Measurements from ENCODE around the gene VWA7.

VWA7 gene

DNA sequence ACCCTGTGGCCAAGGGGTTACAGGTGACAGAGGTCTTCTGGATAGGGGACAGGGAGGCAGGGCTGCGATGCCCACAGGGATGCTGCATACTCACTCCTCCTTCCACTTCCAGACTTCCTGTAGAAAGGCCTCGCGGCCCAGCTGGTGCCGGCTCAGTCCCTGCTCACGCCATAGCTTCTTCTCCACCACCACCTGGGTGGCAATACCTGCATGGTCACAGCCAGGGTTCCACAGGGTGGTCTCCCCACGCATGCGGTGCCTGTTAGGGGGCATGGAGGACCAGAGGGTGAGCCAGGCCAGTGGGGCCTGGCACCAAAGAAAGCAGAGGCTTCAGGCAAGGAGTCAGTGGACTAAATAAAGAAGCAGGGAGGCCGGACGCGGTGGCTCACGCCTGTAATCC lies 8.3 kb upstream of the VWA7 start:
- Histone ChIP-seq H3K4me3 (ENCODE audit: low read depth, low read length) (no peak overlapping the region), H3K9me3 (ENCODE audit: control insufficient read depth, insufficient read depth, low read depth, low read length) (no peaks in the 10 kb centered on the region), H3K36me3 (ENCODE audit: control insufficient read depth in 2 of 2, insufficient read depth in 1 of 2, low read length in 2 of 2) (peaks cover 20 to 67% of the 10 kb centered on the region in 2 experiments), H3K4me1 (ENCODE audit: control insufficient read depth, insufficient read depth, low read length) (no peaks in the 10 kb centered on the region), H3K27ac (ENCODE audit: extremely low read depth, low read depth, low read length) (no peak overlapping the region)
- POLR2A ChIA-PET = interaction anchor here (0.5 to 1.2 kb wide), 4 partner anchors 8 to 50 kb away, joined by 3 to 4 read pairs (median 3); partner anchors contain the start of genes LSM2 and VWA7
- TF ChIP-seq ZNF707 (tag by site-specific recombination; IDR thresholded peaks at IDR 0.05) (no peak), GLI2 (tag by site-specific recombination; IDR thresholded peaks at IDR 0.05; ENCODE audit: borderline replicate concordance, low read depth) (no peak), ZNF354C (tag by site-specific recombination; IDR thresholded peaks at IDR 0.05; ENCODE audit: borderline replicate concordance, low read depth) (no peak)
- CTCF ChIA-PET = interaction anchor here (1.2 to 1.9 kb wide), 2 partner anchors 10 to 16 kb away, joined by 6 to 10 read pairs; partner anchors contain the start of gene VARS1

- ChIA-PET CTCF (interaction anchor here (0.9 to 7.5 kb wide), 5 partner anchors 11 to 22 kb away, joined by 4 to 50 read pairs (median 4); partner anchors contain the start of gene LSM2), POLR2A (interaction anchor here (0.8 to 2.1 kb wide), 3 partner anchors 14 to 43 kb away, joined by 3 to 10 read pairs (median 3); partner anchors contain the start of genes HSPA1B and LSM2)
- peaks cover 16 to 72% of the 10 kb centered on the region in 2 experiments for H3K36me3 ChIP-seq (ENCODE audit: control insufficient read depth in 2 of 2, insufficient read depth in 1 of 2, low read length in 2 of 2)
- H3K9me3 ChIP-seq (ENCODE audit: control insufficient read depth, insufficient read depth, low read depth, low read length) = no peaks in the 10 kb centered on the region
- no peak overlapping the region for H3K4me3 ChIP-seq (ENCODE audit: low read depth, low read length)
- TF ChIP-seq PRDM1 (tag by site-specific recombination; IDR thresholded peaks at IDR 0.05) (no peak), ZNF76 (tag by site-specific recombination; IDR thresholded peaks at IDR 0.05; ENCODE audit: borderline replicate concordance, low read depth) (no peak), OVOL3 (tag by site-specific recombination; IDR thresholded peaks at IDR 0.05) (no peak), PRDM2 (tag by site-specific recombination; IDR thresholded peaks at IDR 0.05; ENCODE audit: borderline replicate concordance) (no peak), IKZF3 (tag by site-specific recombination; IDR thresholded peaks at IDR 0.05) (no peak), PATZ1 (tag by site-specific recombination; IDR thresholded peaks at IDR 0.05) (no peak), HOXA7 (CRISPR knock-in tag; IDR thresholded peaks at IDR 0.05; ENCODE audit: borderline replicate concordance) (no peak), BCL6B (tag by site-specific recombination; IDR thresholded peaks at IDR 0.05) (no peak), ZNF174 (tag by site-specific recombination; IDR thresholded peaks at IDR 0.05) (no peak), SP3 (tag by site-specific recombination; IDR thresholded peaks at IDR 0.05) (no peak), ZNF610 (tag by site-specific recombination; IDR thresholded peaks at IDR 0.05; ENCODE audit: borderline replicate concordance) (no peak), ZNF664 (tag by site-specific recombination; IDR thresholded peaks at IDR 0.05) (no peak)
- no peaks in the 10 kb centered on the region for H3K4me1 ChIP-seq (ENCODE audit: control insufficient read depth, insufficient read depth, low read length)
- H3K27ac ChIP-seq (ENCODE audit: extremely low read depth, low read depth, low read length) = no peak overlapping the region
Observed at GRCh38 chr6:31784098-31784925, 7.2 kb upstream of the VWA7 start.
